HCT116 (cell line): ENCODE data around the gene C1QBP. TPM values are rescaled to one million over a fixed set of nuclear protein-coding genes. Genes with fewer than 3 reads are reported as not detected.

Source experiments
- ATAC-seq: fragments of 200-7000 bp; cut with Tn5 transposase; 2 replicates; pipeline ENCODE4 v1.9.1; 2020; ENCODE audit warnings: mild to moderate bottlenecking, moderate library complexity
- BruUV-seq: library from RNA; stranded (reverse); fragments of 400-500 nt; replicated peaks from 2 replicates; lab custom pipeline; 2021; lab: Mats Ljungman, UMichigan
- CTCF ChIA-PET: fragments of 300-600 bp; sonication (Branson Sonifier 250); formaldehyde crosslinking; loops from one replicate; lab custom pipeline; 2021; ENCODE audit warnings: antibody characterized with exemption; lab: Charles Lee
- POLR2A ChIA-PET: fragments of 300-600, 350-600 bp; sonication (Branson Sonifier 250); formaldehyde crosslinking; loops from one replicate; lab custom pipeline; 2021; ENCODE audit warnings: antibody characterized with exemption; lab: Charles Lee
- RAD21 ChIA-PET, 2 experiments: fragments of 300-600 bp; sonication (Branson Sonifier 250); formaldehyde crosslinking; loops; one replicate each; lab custom pipeline; 2023; ENCODE audit warnings: low total read pairs in 2 of 2; ENCODE audit not compliant: uncharacterized antibody in 2 of 2, unreplicated experiment in 2 of 2, low non-redundant PET in 1 of 2; lab: Charles Lee
- DNase-seq: peaks from one replicate; pipeline ENCODE4 v3.0.0-alpha.2; 2010; ENCODE audit warnings: low read depth, low spot score
- H2AFZ ChIP-seq: fragments of 200-600 bp; shearing (Covaris generic), sonication (generic); 2 replicates; pipeline ENCODE4 v1.6.1; 2017; ENCODE audit warnings: low read depth, mixed run types, mixed read lengths, antibody characterized with exemption, low read length; ENCODE audit not compliant: poor library complexity, severe bottlenecking
- H3K27ac ChIP-seq: 2 replicates; pipeline ENCODE4 v1.5.1; 2012; ENCODE audit warnings: low read depth, low read length
- H3K27me3 ChIP-seq: fragments of 200-600 bp; sonication (generic); 2 replicates; pipeline ENCODE4 v1.6.1; 2016; ENCODE audit warnings: mixed run types, low read length, mixed read lengths; ENCODE audit not compliant: insufficient read depth
- H3K36me3 ChIP-seq, 2 experiments: fragments of 200-500 bp in 1 of 2; fragments of 200-600 bp in 1 of 2; sonication (Bioruptor generic) in 1 of 2; sonication (generic) in 1 of 2; 2 replicates each; pipeline versions ENCODE4 v1.5.1 to v1.6.1; 2014 to 2016; ENCODE audit warnings: low read length in 2 of 2, inconsistent platforms in 1 of 2, mixed read lengths in 1 of 2, mixed run types in 1 of 2; ENCODE audit not compliant: insufficient read depth in 2 of 2, control insufficient read depth in 1 of 2
- H3K4me1 ChIP-seq, 2 experiments: fragments of 200-600 bp in 1 of 2; sonication (generic) in 1 of 2; 2 replicates each; pipeline versions ENCODE4 v1.5.1 to v1.6.1; 2012 to 2017; ENCODE audit warnings: low read length in 2 of 2, inconsistent platforms in 1 of 2, mild to moderate bottlenecking in 1 of 2, mixed read lengths in 1 of 2, mixed run types in 1 of 2, moderate library complexity in 1 of 2; ENCODE audit not compliant: insufficient read depth in 2 of 2, control insufficient read depth in 1 of 2
- H3K4me2 ChIP-seq: fragments of 200-600 bp; sonication (generic); 2 replicates; pipeline ENCODE4 v1.6.1; 2017; ENCODE audit warnings: mixed run types, low read length, mixed read lengths
- H3K4me3 ChIP-seq, 2 experiments: fragments of 200-600 bp in 1 of 2; sonication (generic) in 1 of 2; replicated peaks in 1 of 2; 2 replicates each; pipeline ENCODE4 v1.5.1; 2011 to 2016; ENCODE audit warnings: low read length in 2 of 2, control low read depth in 1 of 2, low read depth in 1 of 2, mild to moderate bottlenecking in 1 of 2, mixed read lengths in 1 of 2, mixed run types in 1 of 2
- H3K79me2 ChIP-seq: fragments of 200-600 bp; sonication (generic); 2 replicates; pipeline ENCODE4 v1.6.1; 2017; ENCODE audit warnings: mild to moderate bottlenecking, mixed run types, low read length, moderate library complexity, mixed read lengths; ENCODE audit not compliant: insufficient read depth
- H3K9ac ChIP-seq: fragments of 200-600 bp; sonication (generic); 2 replicates; pipeline ENCODE4 v1.6.1; 2016; ENCODE audit warnings: low read length, mixed read lengths
- H3K9me2 ChIP-seq: fragments of 200-600 bp; sonication (generic), shearing (Covaris generic); 2 replicates; pipeline ENCODE4 v1.6.1; 2017; ENCODE audit warnings: mixed run types, mild to moderate bottlenecking, moderate library complexity; ENCODE audit not compliant: insufficient read depth
- H3K9me3 ChIP-seq, 2 experiments: fragments of 200-500 bp in 1 of 2; fragments of 200-600 bp in 1 of 2; sonication (Bioruptor generic) in 1 of 2; sonication (generic) in 1 of 2; 2 replicates each; pipeline ENCODE4 v1.6.1; 2014 to 2017; ENCODE audit warnings: low read length in 2 of 2, mixed read lengths in 2 of 2, inconsistent platforms in 1 of 2, low read depth in 1 of 2, mild to moderate bottlenecking in 1 of 2, mixed run types in 1 of 2, moderate library complexity in 1 of 2; ENCODE audit not compliant: control insufficient read depth in 1 of 2, insufficient read depth in 1 of 2
- H4K20me1 ChIP-seq: fragments of 200-600 bp; sonication (generic), shearing (Covaris generic); 2 replicates; pipeline ENCODE4 v1.6.1; 2017; ENCODE audit warnings: mixed run types, mild to moderate bottlenecking, moderate library complexity; ENCODE audit not compliant: insufficient read depth
- EZH2 ChIP-seq: fragments of 200-600 bp; sonication (generic); IDR thresholded peaks from 2 replicates; pipeline ENCODE4 v1.6.1; 2017; ENCODE audit warnings: antibody characterized with exemption, mixed run types
- MAX ChIP-seq: IDR thresholded peaks from 2 replicates; pipeline ENCODE4 v1.6.1; 2012
- POLR2AphosphoS5 ChIP-seq: IDR thresholded peaks from 2 replicates; pipeline ENCODE4 v1.6.1; 2011; ENCODE audit warnings: mild to moderate bottlenecking, low read depth, low read length, moderate library complexity
- RAD21 ChIP-seq: IDR thresholded peaks from 2 replicates; pipeline ENCODE4 v1.6.1; 2012; ENCODE audit warnings: low read depth, mild to moderate bottlenecking
- SRF ChIP-seq: IDR thresholded peaks from 2 replicates; pipeline ENCODE4 v1.6.1; 2012; ENCODE audit warnings: low read depth
- TCF7L2 ChIP-seq: IDR thresholded peaks from 2 replicates; pipeline ENCODE4 v1.7.0; 2011; ENCODE audit warnings: borderline replicate concordance, inconsistent platforms; ENCODE audit not compliant: insufficient read depth, insufficient read length; ENCODE audit errors: extremely low read depth
- ZBTB33 ChIP-seq: IDR thresholded peaks from 2 replicates; pipeline ENCODE4 v1.6.1; 2011; ENCODE audit warnings: mild to moderate bottlenecking, low read length, moderate library complexity; ENCODE audit not compliant: insufficient replicate concordance; ENCODE audit errors: extremely low read depth
- intact Hi-C: fragments of 100-400 bp; cut with micrococcal nuclease; formaldehyde crosslinking; loops from 2 replicates; pipeline ENCODE4 v1.10.0; 2022
- total RNA-seq: library from RNA; stranded (reverse); gene quantifications from one replicate; pipeline ENCODE4 v1.2.1, GENCODE V29; 2021; ENCODE audit not compliant: unreplicated experiment

Gene C1QBP
- total RNA-seq, 1 experiment from 2014 or later = 524 TPM

GRCh38 chr17:5405400-5405799 lies 33.6 kb downstream of the C1QBP start:
- RAD21 ChIA-PET = no interaction called here

More at GRCh38 chr17:5405400-5405799, 33.6 kb downstream of the C1QBP start:
- ChIA-PET CTCF (interaction anchor here (1.2 kb wide), 1 partner anchor 34 kb away, joined by 4 read pairs; the partner anchor contains the start of gene C1QBP), POLR2A (interaction anchor here (1.1 to 1.8 kb wide), 2 partner anchors 9 to 14 kb away, joined by 3 to 5 read pairs; partner anchors contain the start of genes NUP88 and RPAIN)
- BruUV-seq = no TSS peak
- ATAC-seq (no peak), DNase-seq (no peak)
- Histone ChIP-seq H3K36me3 (peaks cover 70 to 71% of the 10 kb centered on the region in 2 experiments), H3K9ac (no peak overlapping the region), H3K9me3 (no peaks in the 10 kb centered on the region), H3K4me2 (no peak overlapping the region), H2AFZ (no peak overlapping the region), H3K27ac (no peak overlapping the region), H3K27me3 (no peaks in the 10 kb centered on the region), H4K20me1 (no peaks in the 10 kb centered on the region; the same call in 1 of the 2 replicates), H3K4me3 (no peak overlapping the region), H3K79me2 (peaks cover 78% of the 10 kb centered on the region), H3K9me2 (no peaks in the 10 kb centered on the region), H3K4me1 (no peaks in the 10 kb centered on the region)
- TF ChIP-seq SRF (no peak), TCF7L2 (no peak), MAX (no peak), POLR2AphosphoS5 (no peak), RAD21 (no peak), ZBTB33 (no peak), EZH2 (no peak)
- intact Hi-C loops = no loop called here
